GM18909 (cell line): ENCODE data around the gene PHF2.
"Not testable (repeated sequence)": the region's sequence is repeated elsewhere in the genome, so short reads cannot be mapped to it uniquely, and the experiment has no call there.

Experiments
- ATAC-seq: cut with Tn5 transposase; IDR thresholded peaks from one replicate; pipeline ENCODE4 v1.9.1; 2021; ENCODE audit warnings: mild to moderate bottlenecking; ENCODE audit not compliant: unreplicated experiment, poor library complexity

Gene PHF2

DNA sequence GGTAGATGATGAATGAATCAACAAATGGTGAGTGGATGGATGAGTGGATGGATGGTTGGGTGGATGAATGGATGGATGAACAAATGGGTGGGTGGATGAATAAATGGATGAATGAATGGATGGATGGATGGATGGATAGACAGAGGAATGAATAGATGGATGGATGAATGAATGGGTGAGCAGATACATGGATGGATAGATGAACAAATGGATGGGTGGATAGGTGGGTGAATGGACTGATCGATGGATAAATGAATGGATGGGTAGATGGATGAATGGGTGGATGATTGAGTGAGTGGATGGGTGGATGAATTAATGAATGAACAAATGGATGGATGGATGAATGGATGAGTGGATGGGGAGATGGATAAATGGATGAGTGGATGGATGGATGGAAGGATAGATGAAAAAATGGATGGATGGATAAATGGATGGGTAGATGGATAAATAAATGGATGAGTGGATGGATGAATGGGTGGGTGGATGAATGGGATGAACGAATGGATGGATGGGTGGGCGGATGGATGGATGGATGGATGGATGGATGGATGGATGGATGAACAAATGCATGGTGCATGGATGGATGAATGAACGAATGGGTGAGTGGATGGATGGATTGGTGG is 85.7 kb downstream of the PHF2 start:
- ATAC-seq: no peak

DNA sequence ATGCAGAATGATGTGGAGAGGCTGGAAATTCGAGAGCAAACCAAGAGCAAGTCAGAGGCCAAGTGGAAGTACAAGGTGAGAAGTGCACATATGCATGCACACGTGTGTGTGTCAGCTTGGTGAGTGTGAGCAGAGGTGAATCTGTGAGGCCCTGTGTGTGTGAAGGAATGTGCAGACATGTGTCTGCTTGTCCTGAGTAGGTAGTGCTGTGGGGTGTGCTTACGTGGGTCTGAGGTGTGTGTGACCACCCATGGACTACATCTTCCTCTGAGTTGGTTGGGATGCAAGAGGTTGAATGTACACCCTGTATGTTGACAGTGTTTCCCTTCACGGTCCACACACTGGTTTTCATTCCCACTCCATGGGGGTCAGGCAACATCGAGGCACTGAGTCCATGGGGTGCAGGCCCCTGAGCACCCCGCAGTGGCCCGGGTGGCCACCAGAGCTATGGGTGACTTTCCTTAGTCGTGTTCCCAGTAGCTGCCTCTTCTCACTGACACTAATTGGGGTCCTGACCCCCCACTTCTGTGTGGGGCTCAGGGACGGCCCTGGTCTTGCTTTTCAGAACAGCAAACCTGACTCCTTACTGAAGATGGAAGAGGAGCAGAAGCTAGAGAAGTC is 86.7 kb downstream of the PHF2 start:
- ATAC-seq: no peak

DNA sequence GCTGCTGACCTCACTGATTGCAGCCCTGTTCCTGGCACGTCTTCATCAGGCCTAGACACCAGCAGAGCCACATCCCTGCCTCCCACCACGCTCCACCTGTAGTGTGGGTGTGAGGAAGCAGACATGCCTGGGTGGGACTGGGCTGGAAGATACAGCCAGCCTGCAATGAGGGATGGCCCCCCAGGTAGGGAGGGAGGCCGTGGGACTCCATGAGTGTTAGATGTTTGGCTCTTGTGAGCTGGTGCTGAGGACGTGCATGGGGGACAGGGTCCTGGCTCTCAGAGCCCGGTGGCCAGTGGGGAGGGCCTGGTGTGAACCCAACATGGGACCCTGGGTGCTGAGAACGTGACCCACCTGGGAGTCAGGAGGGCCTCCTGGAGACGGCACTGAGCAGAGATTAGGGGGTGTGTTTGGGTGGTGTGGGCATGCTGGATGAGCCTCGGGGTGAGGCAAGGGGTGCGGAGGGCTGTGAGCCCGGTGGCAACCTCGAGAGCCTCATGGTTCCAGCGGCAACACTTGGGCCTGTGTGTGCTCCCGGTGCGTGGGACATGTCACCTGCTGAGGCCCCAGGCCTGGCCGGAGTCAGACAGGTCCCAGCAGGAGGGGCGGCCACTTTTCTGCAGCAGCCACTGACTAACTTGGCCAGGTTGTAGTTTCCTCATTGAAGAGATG is 87.6 kb downstream of the PHF2 start:
- ATAC-seq: no peak

DNA sequence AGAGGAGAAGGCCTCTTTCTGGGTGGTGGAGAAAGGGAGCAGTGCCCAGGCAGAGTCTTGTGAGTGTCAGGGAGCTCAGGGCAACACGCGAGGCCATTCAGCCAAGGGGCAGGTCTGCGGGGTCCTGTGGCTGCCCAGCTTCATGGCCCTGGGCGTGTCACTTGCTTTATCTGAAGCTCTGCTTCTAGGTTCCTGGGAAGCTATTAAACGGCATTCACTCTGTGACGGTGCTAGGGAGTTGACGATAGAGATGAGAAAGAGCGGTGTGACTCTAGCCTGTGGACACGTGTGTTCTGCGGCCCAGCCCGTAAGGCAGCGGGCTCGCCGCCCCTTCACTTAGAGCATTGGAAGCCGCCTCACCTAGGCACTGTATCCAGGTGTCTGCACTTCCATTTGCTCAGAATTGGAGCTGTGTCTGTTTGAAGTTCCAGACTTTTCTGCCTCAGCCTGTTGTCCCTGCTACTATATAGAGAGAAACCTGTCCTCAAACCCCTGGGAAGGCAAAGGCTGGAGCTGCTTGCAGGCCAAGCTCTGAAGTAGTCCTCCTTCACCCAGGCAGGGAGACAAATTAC is 88.3 kb downstream of the PHF2 start:
- no peak for ATAC-seq

DNA sequence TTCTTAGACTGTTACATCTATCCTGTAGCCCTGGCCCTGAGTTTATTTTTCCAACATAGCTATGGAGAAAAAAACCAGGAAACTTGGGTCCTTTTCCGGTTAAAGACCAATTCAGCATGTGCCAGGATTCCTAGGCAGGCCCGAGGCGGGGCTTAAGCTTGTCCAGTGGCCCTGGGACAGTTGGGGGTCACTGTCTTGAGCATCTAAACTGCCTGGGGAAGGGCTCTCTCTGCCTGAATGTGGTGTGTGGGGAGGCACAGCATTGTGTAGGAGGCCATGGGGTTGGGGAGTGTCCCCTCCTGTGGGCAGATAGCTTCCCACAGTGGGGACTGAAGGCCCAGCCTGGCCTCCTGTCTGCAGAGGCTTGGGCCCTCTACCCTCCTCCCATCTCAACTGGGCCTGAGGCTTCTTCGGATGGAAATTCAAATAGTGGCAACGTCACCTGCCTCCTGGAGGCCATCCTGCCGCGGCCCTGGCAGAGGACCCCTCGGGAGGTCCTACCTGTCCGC is 88.8 kb downstream of the PHF2 start:
- ATAC-seq: no peak

DNA sequence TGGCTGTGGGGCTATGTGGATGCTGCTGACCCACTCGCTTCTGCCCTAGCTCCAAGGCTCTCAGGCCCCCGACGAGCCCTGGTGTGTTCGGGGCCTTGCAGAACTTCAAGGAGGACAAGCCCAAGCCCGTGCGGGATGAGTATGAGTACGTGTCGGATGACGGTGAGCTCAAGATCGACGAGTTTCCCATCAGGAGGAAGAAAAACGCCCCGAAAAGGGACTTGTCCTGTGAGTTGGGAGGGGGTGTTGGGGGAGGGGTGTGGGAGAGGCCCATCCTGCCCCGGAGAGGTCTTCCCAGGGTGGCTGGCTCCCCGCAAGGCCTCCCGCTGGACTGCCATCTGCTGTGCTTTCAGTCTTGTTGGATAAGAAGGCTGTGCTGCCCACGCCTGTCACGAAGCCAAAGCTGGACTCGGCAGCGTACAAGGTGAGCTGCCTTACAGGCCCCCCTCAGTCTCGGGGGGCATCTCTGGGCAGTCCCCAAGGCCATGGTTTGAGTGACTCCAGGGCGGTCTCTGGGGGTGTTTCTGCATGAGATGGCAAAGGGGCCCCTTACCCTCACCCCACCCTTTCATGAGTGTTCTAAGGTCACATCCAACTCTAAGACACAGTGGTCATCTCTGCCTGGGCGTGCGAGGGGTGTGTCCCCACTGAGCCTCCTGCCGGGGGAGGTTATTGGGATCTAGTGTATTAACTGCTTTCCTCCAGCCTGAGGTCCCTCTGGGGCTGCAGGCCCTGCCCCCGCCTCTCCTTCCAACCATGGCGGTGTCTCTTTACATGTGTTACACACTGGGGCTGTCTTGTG is 89.5 kb downstream of the PHF2 start:
- ATAC-seq: no peak

DNA sequence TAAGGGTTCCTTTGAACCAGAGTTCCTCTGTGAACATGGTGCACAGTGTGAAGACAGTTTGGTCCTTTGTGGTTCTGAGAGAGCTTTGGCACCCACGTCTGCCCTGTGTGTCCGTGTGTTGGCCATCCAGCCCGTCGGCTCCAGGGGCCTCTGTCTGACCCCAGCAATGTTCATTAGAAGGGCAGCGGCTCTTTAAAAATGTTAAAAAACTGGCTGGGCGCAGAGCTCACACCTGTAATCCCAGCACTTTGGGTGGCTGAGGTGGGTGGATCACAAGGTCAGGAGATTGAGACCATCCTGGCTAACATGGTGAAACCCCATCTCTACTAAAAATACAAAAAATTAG is 90.0 kb downstream of the PHF2 start:
- not testable (repeated sequence) for ATAC-seq

DNA sequence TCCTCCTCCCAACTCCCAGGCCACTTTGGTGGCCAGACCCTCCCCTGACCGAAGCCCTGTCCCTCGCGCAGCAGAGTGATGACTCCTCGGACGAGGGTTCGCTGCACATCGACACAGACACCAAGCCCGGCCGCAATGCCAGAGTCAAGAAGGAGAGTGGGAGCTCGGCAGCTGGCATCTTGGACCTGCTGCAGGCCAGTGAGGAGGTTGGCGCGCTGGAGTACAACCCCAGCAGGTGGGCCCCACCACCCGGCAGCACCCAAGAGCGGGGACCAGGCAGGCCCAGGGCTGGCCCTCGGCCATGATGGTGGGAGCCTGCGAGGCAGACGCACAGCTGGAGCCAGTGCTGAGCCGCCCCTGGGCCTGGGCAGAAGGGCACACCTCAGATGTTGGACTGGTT is 90.6 kb downstream of the PHF2 start:
- ATAC-seq: no peak

DNA sequence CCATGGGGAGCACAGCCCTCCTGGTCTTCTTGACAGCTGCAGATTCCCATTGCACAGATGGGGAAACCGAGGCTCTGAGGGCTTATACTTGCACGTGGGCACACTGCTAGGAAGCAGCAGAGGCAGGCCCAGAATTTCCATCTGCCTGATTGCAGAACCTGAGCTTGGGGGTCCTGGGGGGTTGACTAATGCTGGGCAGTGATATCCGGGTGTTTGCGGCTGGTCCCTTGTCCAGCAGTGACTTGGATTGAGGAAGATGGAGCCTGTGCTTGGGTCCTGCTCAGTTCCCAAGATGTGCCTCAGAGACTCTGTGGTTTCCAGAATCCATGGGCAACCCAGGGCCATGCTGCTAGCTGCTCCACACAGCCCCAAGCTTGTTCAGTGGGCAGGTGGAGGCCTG is 91.2 kb downstream of the PHF2 start:
- no peak for ATAC-seq

DNA sequence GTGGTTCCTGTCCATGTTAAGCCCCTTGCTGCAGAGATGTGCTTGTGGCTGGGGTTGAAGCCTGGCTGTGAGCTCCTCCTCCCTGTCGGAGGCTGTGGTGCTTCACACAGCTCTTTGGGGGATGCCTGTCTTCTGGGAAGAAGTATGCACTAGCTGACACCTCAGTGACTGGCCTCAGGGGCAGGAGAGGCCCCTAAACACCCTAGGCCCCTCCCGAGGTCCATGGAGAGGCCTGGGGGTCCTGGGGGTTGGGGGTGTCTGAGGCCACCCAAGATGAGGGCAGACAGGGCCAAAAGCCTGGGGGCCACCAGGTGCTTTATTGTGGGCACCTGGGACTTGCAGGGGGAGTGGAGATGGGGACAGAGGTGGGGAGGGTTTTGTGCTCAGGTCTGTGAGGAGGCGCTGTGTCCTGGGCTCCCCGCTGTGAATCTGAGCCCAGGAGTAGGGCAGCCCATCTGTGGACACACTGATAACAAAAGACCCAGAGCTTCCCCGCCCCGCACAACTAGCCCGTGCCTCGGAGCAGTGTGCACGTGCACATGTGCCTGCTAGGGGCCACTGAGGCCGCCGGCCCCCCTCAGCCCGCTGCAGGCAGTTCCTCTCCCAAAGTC is 92.0 kb downstream of the PHF2 start:
- no peak for ATAC-seq

DNA sequence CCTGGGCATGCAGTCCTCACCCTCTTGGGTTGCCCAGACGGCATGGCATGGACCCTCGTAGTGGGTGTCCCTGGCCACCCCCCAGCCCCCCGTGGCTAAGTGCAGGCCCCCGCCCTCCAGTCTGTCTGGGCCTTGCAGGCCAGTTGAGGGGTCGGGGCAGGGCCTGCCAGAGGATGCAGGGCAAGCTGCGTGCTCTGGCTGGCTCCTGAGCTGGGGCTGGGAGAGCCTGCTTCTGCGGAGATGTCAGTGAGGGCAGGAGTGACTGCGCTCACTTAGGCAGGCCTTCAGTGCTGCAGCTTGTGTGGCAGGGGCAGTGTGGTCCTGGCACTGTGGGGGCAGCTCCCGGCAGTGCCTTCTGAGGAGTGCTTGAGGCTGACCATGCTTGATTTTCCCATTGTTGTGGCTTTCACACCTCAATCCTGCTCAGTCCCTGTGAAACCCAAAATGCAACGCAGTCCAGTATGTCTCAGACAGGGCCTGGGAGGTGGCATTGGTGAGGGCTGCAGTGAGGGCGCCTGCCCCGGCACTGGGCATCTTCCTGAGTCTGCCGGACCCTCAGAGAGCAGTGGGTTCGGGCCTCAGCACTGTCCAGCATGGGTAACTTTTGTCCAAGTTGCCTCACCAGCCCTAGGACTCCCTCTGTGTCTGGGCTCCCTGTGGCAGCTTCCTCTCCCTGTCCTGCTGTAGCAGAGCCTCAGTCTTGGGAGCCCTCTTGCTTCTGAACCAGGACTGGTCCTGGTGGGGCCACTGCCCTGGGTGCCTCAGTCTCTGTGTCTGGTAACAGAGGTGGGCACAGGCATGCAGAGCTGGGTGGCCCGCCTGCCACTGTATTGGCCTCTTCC is 93.0 kb downstream of the PHF2 start:
- no peak for ATAC-seq

DNA sequence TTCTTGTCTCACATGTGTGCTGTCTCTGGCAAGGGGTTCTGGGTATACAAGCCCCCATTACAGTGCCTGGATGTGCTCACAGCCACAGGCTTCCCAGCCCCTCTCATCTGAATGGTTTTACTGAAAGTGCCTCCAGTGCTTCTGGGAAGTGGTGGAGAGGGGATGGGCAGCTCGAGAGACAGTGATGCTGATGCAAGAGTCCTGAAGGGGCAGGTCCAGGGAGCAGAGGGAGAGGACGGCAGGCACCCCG is 93.5 kb downstream of the PHF2 start:
- no peak for ATAC-seq

DNA sequence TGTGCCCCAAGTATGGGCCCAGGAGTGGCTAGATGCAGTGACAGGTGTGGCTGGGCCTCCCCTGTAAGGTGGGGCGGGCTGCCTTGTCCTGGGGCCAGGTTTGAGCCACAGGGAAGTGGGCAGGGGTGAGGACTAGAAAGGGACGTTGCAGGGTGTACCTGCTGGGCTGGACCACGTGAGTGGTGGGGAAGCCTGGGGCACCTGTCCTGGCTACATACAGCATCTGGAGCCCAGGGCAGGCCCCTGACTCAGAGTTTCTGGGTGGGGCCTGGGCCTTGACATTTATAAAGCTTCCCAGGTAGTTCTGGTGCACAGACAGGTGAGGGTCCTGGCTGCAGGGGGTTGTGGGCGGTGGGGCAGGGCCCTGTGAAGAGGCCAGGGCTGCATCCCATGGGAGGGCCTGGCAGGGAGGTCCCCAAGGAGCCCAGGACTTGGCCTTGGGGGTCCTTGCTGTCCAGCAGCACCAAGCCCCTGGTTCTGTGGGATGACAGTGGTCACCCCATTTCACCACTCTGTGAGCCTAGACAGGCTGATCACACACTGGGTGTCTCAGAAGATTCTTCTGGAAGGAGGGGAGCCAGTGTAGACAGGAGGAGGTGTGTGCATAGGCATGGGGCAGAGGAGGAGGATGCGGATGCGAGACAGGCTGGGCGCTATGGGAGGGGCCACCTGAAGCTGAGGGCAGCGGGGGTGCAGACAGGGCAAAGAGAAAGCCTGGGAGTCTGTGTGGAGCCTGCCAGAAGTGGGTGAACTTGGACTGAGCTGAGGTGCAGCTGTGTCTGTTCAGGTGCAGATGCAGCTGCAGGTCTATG is 94.0 kb downstream of the PHF2 start:
- ATAC-seq: no peak

DNA sequence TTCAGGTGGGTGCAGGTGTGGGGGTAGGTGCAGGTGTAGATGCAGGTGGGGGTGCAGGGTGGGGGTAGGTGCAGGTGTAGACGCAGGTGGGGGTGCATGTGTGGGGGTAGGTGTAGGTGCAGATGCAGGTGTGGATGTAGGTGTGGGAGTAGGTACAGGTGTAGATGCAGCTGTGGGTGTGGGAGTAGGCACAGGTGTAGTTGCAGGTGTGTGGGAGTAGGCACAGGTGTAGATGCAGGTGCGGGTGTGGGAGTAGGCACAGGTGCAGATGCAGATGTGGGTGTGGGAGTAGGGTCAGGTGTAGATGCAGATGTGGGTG is 94.6 kb downstream of the PHF2 start:
- no peak for ATAC-seq

DNA sequence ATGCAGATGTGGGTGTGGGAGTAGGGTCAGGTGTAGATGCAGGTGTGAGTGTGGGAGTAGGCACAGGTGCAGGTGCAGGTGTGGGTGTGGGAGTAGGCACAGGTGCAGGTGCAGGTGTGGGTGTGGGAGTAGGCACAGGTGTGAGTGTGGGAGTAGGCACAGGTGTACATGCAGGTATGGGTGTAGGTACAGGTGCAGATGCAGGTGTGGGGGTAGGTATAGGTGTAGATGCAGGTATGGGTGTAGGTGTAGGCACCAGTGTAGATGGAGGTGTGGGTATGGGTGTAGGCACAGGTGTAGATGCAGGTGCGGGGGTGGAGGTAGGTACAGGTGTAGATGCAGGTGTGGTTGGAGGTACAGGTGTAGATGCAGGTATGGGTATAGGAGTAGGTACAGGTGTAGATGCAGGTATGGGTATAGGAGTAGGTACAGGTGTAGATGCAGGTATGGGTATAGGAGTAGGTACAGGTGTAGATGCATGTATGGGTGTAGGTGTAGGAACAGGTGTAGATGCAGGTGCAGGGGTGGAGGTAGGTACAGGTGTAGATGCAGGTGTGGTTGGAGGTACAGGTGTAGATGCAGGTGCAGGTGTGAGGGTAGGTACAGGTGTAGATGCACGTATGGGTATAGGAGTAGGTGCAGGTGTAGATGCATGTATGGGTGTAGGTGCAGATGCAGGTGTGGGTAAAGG is 96.1 kb downstream of the PHF2 start:
- ATAC-seq: not testable (repeated sequence)

DNA sequence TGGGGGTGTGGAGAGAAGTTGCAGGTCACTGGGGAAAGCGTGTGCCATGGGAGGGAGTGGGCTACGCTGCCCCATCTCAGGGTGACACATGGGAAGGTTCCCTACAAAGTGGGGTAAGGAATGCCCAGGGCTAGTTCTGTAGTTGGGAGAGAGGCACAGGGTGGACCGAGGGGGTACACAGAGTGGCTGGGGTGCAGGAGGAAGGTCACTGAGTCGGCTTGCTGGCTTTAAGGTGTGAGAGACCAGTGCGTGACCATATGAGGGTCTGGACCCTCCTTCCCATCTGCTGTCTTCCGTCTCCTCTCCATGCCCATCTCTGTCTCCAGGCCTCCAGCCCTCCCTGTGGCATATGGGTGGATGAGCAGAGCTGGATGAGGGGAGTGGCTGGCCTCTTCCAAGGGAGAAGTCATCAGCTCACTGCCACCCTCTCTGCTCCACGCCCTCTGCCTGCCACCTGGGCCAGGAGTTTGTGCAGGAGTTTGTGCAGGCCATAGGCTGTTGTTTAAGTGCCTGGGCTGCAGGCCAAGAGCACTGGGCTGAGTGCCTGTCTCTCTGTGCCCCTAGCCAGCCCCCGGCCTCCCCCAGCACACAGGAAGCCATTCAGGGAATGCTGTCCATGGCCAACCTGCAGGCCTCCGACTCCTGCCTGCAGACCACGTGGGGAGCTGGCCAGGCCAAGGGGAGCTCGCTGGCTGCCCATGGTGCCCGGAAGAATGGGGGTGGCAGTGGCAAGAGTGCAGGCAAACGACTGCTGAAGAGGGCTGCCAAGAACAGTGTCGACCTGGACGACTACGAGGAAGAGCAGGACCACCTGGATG is 96.8 kb downstream of the PHF2 start:
- no peak for ATAC-seq

DNA sequence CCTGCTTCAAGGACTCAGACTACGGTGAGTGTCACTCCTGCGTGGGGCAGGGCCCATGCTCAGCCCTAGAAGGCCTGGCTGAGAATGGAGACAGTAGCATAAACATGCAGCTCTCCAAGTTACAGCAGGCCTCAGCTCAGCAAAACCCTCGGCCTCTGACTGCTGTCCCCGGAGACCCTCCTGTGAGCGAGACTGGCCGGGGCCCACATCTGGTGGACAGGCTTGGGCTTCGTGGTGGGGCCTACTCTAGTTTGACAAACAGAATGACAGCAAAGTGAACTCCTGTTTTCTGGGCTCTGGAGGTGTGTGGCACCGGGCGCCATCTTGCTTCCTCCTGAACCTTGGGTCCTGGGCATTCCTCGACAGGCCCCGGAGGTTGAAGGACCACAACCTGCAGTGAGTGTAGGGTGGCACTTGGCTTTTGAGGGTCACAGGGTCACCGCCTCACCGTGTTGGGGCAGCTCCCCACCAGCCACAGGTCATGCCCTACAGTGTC is 97.5 kb downstream of the PHF2 start:
- ATAC-seq: no peak
